GM03348 (cell line): ENCODE measurements around the gene SAPCD2.

Experiments used
- DNase-seq: peaks from one replicate; pipeline ENCODE4 v3.0.0; 2012; ENCODE audit warnings: low spot score

SAPCD2 gene

DNA sequence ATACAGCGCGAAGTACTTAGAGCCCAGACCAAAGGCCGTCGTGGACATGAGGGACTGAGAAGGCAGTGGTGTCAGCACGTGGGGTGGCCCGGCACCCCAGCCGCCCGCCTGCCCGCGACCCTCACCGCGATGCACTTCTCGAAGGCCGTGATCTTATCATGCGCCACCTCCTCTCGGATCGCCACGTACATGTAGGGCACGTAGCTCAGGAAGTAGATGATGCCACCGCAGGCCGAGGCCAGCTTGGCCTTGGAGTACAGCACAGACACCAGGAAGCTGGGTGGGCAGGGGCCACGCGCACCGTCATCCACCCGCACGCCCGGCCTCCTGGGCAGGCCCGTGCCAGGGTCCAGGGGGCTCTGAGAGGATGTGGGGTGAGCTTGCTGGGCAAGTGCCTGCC lies 53.3 kb downstream of the SAPCD2 start:
- DNase-seq: no peak

DNA sequence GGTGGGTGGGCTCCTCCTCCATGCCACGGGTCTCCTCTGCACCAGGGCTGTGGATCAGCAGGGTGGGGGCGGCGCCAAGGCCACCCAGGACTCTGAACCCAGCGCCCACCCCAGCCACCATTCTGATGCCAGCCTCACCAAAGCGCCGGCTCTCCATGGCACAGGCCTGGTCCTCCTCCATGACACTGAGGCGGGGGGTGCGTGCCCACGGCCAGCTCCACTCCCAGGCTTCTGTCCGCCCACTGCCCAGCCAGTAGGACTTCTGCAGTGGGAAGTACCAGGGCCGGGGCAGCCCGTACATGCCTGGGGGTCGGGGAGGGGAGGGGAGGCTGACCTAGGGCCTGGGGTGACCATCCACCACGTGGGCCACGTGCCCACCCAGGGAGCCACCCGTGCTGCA lies 53.9 kb downstream of the SAPCD2 start:
- no peak for DNase-seq

DNA sequence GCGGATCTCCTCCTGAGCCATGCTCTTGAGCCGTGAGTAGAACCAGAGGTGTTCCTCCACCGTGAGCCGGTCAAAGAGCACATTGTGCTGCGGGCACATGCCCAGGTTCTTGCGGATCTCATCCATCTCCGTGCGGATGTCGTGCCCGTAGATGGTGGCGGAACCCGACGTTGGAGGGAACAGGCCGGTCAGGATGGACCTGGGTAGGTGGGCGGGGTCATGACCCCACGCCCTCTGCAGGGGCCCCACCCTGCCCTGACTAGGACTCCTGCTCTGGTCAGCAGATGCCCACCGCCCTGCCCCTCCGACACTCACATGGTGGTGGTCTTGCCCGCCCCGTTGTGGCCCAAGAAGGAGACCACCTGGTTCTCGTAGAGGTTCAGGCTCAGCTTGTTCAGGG lies 54.4 kb downstream of the SAPCD2 start:
- DNase-seq: no peak

DNA sequence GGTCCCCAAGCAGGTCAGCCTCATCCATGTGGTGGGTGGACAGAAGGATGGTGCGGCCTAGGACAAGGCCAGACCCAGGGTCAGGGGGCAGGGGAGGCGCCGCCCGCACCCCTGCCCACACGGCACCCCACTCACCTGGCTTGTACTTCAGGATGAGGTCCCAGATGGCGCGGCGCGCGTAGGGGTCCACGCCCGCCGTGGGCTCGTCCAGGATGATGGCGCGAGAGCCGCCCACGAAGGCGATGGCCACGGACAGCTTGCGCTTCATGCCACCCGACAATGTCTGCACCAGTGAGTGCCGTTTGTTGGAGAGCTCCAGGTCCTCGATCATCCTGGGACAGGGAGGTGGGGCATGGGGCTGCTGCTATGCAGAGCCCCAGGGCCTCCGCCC lies 54.8 kb downstream of the SAPCD2 start:
- DNase-seq: no peak

DNA sequence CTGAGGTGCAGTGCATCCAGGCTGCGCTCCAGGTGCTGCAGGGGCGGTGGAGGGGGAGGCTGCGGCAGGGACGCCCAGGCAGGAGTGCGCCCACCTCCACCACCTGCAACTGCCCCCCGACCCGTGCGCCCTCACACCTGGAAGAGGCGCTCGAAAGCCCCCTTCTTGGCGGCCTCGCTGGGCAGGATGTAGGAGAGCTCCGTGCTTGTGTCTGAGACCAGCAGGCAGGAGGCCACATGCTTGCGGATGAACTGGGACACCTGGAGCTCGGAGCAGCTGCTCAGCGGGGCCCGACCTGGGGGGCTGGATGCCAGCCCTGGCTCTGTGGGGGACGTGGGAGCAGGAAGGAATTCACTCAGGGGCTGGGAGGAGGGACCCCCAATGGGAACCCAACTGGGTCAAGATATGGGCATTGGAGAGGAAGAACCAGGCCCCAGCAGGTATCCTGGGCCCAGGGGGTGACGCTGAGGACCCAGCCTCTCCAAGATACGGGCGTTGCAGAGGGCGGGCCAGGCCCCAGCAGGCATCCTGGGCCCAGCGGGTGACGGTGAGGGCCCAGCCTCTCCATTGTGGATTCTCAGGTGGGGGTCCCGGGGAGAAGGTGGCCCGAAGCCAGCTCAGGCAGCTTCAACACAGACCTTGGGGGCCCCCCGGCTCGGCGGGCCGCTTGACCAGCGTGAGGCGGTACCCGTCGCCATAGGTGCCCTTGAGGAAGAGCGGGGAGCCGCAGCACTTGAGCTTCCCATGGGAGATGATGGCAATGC lies 55.4 kb downstream of the SAPCD2 start:
- DNase-seq: no peak

DNA sequence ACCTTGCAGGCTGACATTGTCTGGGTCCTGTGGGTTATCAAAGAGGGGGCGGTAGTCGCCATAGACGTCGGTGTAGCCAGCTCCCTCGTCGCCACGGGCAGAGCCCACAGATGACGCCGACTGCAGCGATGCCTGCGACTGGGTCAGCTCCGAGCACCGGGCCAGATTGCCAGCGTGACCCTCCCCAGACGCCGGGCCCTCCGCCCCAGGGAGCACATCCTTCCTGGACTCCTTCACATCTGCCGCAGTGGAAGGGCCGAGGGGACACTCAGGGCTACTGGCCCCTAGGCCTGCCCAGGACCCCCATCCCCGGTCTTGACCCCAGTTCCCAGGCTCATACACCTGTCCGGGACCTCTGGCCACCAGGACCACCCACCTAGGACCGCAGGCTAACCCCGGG lies 56.2 kb downstream of the SAPCD2 start:
- DNase-seq: no peak

DNA sequence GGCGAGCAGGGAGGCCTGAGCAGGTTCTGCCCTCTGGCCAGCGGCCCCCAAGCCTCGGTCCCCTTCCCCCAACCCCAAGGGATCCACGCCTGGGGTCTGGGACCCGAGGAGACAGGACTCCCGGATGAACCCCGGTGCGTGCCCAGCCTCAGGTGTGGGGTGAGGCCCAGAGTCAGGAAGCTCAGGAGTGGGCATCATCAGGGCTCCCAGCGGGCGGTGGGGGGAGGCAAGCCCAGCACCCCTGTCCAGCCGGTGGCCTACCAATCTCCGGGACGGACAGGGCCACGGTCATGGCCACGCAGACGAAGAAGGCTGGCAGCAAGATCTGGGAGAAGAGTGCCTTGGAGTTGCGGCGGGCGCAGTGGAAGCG lies 56.8 kb downstream of the SAPCD2 start:
- no peak for DNase-seq

DNA sequence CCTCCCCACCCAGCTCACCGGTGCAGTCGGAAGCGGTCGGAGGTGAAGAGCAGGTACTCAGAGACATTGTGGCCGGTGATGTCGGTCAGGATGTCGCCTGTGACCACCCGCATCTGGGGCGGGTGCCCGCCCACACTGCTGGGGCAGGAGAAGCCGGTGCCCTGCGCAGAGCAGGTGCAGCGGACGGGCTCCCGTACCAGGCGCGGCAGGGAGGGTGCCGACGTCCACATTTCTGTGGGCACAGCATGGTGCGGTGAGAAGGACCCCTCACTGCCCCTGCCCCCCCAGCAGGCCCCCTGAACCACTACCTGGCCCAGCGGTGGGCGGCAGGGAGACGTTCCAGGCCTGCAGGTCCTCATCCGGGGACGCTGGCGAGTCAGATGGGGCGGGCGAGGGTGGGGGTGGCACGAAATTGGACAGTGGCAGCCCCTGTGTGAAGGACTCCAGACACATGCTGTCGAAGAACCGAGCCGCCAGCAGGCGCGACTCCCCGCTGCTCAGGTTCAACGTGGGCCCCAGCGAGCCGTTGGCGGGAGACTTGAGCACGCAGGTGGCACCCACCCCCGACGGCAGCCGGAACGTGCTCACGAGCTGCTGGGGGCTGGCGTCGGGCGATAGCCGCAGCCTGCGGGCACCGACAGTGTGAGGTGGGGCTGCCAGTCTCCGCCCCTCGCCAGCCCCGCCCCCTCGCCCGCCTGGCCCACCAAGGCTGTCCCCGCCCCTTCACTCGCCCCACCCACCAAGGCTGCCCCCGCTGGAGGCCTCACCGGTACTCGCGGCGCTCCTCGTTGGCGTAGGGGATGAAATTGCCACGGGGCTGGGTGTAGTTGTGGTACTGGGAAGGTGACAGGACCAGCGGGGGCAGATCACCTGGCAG lies 57.4 kb downstream of the SAPCD2 start:
- no peak for DNase-seq
